Measurements from ENCODE around the gene PRKAG1.

PRKAG1 gene

GRCh38 chr12:49000346-49000745 is 18.2 kb downstream of the PRKAG1 start:
- DNase-seq = no peak

GRCh38 chr12:48999371-49000131 is 19.0 kb downstream of the PRKAG1 start, which contains the start of gene DDN:
TSS of gene DDN (minus strand) at chr12:48999375. CDS start at chr12:48999287, 88 bp downstream.
- DNase-seq = peak; percentile 71

GRCh38 chr12:48998497-48999353 is 19.9 kb downstream of the PRKAG1 start:
- peak; percentile 42 for DNase-seq

- peak; percentile 58 for DNase-seq
Measured at GRCh38 chr12:48997719-48998496, 20.7 kb downstream of the PRKAG1 start.

GRCh38 chr12:48996794-48997718 is 21.5 kb downstream of the PRKAG1 start:
- peak; percentile 91 for DNase-seq

GRCh38 chr12:48995086-48995879 is 23.3 kb downstream of the PRKAG1 start:
- DNase-seq = peak; percentile 93

- DNase-seq = no peak
Measured at GRCh38 chr12:48994224-48995085, 24.1 kb downstream of the PRKAG1 start.

GRCh38 chr12:48993787-48994186 is 24.8 kb downstream of the PRKAG1 start:
- no peak for DNase-seq

GRCh38 chr12:48991247-48992050 is 27.1 kb downstream of the PRKAG1 start:
- no peak for DNase-seq

GRCh38 chr12:48990552-48990951 is 28.0 kb downstream of the PRKAG1 start:
- no peak for DNase-seq

GRCh38 chr12:48988030-48988649 is 30.4 kb downstream of the PRKAG1 start:
- peak; percentile 90 for DNase-seq

GRCh38 chr12:48986720-48987291 is 31.8 kb downstream of the PRKAG1 start:
- peak; percentile 88 for DNase-seq

- DNase-seq = peak; percentile 8
Measured at GRCh38 chr12:48985901-48986300, 32.7 kb downstream of the PRKAG1 start.

- peak; percentile 10 for DNase-seq
Measured at GRCh38 chr12:48985475-48985897, 33.1 kb downstream of the PRKAG1 start.

- DNase-seq = no peak
Measured at GRCh38 chr12:48982397-48983080, 36.0 kb downstream of the PRKAG1 start.

GRCh38 chr12:48981757-48982157 is 36.8 kb downstream of the PRKAG1 start:
- DNase-seq = peak; percentile 28

GRCh38 chr12:48980953-48981756 is 37.4 kb downstream of the PRKAG1 start:
- DNase-seq = peak; percentile 56
